Mesenteric fat pad (tissue), 1 donor: ENCODE measurements around the gene ZNF296. TPM values are rescaled to one million over a fixed set of nuclear protein-coding genes. Genes with fewer than 3 reads are reported as not detected.

Source experiments
- DNase-seq: peaks from one replicate; pipeline ENCODE4 v3.0.0-alpha.2; 2020; ENCODE audit warnings: low spot score
- total RNA-seq: library from RNA; stranded (reverse); fragmentation: NEBNext Ultra II Directional; extraction: Animal tissue kit (Norgen Biotek cat#: 25700); gene quantifications from one replicate; pipeline ENCODE4 v1.2.1, GENCODE V29; 2021
- donor health status: DM: yes; HTN: yes; CAD: no.

The ZNF296 gene
- total RNA-seq, 1 donor from 2014 or later = 0.61 TPM

DNA sequence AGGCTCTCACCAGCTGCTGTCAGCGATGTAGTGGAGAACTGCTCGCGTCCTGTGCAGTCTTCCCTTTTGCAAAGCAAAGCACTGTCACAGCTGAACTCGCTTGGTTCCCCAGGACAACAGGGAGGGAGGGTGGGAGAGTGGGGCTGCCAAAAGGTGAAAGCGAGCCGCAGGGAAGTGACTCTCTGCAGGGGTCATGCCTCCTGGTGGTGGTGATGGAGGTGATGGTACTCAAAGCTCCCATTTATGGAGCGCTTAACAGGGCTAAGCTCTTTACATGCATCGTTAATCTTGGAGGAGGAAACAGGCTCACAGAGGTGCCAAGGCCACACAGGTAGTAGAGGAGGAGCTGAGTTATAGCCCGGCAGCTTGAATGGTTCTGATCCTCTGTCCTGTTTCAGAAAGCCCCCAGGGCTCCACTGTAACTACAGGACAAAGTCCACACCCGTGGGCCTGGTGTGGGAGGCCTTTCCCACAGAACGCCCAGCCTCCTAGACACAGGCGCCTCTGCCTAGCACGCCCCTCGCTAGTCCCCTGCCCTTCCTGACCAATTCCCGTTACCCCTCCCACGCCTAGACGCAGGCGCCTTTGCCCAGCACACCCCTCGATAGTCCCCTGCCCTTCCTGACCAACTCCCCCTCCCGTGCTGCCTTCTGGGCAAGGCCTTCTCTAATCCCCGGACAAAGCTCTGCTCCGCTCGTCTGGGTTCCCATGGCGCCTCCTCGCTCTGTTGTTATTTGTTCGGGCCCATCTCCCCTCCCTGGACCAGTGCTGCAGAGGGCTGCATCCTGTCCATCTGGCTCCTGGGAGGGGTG, 27.4 kb upstream of the ZNF296 start:
- no peak for DNase-seq

- no peak for DNase-seq
These were observed 26.9 kb upstream of the ZNF296 start for GRCh38 chr19:45103156-45103507.

GRCh38 chr19:45102481-45102880, 26.2 kb upstream of the ZNF296 start:
- DNase-seq = no peak

GRCh38 chr19:45101806-45102205, 25.5 kb upstream of the ZNF296 start:
- DNase-seq = no peak

- DNase-seq = no peak
These were observed 24.6 kb upstream of the ZNF296 start for GRCh38 chr19:45100846-45101252.

DNA sequence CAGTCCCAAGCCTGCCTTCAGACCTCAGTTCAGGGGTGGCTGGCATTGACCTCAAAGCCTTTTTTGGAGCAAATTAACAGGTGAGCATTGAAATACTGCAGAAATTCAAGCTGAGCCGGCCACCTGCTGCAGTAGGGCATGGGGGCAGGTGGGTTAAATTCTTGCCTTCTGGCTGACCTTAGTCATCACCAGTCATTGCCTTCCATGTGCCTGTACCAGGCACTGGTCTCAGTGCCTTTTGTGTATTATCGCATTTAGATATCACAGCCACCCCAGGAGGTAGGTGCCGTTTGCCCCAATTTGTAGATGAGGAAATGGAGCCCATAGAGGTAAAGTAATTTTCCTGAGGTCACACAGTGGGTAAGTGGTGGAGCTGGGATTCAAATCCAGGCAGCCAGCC, 23.9 kb upstream of the ZNF296 start:
- DNase-seq = no peak

DNA sequence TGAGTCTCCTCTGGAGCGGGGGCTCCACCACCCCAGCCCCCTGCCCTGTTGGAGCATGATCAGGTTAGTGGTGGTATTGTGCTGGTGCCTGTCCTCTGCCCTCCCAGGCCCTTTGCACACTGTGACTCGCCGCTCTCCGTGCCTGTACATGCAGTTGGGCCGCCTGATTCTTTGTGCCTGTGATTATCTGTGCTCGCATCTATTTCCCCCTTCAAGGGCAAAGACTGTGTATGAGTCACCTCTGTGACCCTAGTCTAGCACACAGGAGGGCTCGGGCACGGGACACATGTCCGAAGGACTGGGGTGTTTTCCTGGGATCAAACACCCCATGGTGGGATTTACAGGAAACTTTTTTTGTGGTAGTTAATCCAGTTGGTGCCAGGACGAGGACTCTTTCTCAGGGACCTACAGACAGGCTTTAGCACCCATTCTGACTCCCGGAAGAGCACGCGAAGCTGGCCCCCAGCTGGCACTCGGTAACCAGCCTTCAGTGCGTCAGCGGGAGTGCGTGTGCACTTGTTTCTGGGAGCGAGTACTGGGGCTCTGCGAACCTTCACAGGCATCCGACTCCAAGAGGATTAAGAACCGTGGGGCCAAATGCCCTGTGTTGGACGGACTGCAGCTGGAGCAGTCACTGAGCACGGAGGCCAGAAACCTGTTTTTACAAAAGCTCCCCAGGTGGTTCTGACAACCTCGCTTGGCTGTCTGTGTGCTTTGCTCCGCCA, 23.4 kb upstream of the ZNF296 start:
- DNase-seq = no peak

GRCh38 chr19:45098521-45099466, 22.5 kb upstream of the ZNF296 start:
- no peak for DNase-seq

GRCh38 chr19:45097776-45098520, 21.7 kb upstream of the ZNF296 start:
- DNase-seq = no peak

DNA sequence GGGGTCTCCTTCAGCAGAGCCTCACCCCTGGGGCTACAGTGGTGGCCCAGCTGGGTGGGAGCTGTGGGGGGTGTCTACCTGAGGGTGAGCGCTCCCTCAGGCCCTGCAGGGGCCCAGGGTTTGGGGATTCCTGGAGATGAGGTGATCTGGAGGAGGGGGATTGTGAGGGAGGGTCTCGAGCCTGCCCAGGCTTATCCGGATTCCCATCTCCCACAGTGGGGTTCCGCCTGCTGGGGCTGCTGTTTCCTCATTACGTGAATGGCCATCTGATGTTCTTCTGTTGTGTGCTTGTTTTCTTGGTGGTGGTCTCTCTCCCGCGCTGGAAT, 21.1 kb upstream of the ZNF296 start:
- DNase-seq = no peak

DNA sequence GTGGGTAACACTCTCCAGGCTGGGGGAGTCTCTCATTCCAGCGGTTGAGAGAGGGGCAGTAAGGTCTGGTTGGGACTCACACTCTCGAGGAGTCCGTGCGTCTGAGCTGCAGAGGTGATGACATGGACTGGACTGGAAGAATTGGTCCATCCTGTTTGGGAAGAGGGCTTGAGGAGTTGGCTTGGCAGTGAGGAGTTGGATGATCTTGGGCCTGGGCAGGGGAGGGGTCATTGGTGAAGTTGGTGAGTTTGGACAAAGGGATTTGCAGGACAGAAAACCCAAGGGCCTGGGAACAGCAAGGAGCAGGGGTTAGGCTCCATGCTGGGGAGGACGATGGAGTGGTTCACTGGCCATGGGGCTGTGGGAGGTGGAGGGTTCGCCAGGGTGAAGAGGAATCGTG, 20.4 kb upstream of the ZNF296 start:
- DNase-seq = no peak

DNA sequence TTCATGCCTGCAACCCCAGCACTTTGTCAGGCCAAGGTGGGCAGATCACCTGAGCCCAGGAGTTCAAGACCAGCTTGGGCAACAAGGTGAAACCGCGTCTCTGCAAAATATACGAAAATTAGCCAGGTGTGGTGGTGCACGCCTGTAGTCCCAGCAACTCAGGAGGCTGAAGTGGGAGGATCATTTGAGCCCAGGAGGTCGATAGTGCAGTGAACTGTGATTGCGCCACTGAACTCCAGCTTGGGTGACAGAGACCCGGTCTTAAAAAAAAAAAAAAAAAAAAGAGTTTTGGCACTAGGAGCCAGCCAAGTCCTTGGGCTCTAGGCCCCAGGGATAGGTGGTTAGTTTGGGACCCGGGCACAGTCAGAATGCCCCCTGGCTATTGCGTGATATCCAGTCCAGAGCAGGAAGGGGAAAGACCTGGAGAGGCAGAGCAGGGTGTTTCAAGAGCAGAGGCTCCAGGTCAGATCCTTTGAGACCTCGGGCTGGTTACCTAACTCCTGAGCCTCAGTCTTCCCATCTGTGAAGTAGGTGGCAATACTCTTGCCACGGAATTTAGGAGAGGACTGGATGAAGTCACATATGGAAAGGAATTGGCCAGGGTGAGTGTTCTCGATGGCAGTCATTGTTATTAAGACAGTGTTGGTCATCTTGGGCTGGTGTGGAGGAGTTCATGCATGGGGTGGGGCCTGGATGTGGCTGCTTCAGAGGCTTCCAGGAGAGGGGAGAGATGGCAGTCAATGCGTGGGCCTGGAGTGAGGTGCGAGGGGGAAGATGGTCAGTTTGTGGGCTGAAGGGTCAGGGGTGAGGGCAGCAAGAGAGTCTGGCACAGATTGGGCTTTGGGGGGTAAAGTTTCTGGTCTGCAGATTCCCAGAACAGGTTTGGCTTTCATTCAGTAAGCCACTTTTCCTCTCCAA, 19.5 kb upstream of the ZNF296 start:
- no peak for DNase-seq

- DNase-seq = no peak
These were observed 18.4 kb upstream of the ZNF296 start for GRCh38 chr19:45094707-45095106.

GRCh38 chr19:45094137-45094536, 17.9 kb upstream of the ZNF296 start:
- no peak for DNase-seq

- peak; percentile 97 for DNase-seq
These were observed 16.7 kb upstream of the ZNF296 start, which contains the start of gene PPP1R37 for GRCh38 chr19:45092747-45093678. TSS of gene PPP1R37 (plus strand) at chr19:45093179. CDS start at chr19:45093326, 147 bp downstream.

DNA sequence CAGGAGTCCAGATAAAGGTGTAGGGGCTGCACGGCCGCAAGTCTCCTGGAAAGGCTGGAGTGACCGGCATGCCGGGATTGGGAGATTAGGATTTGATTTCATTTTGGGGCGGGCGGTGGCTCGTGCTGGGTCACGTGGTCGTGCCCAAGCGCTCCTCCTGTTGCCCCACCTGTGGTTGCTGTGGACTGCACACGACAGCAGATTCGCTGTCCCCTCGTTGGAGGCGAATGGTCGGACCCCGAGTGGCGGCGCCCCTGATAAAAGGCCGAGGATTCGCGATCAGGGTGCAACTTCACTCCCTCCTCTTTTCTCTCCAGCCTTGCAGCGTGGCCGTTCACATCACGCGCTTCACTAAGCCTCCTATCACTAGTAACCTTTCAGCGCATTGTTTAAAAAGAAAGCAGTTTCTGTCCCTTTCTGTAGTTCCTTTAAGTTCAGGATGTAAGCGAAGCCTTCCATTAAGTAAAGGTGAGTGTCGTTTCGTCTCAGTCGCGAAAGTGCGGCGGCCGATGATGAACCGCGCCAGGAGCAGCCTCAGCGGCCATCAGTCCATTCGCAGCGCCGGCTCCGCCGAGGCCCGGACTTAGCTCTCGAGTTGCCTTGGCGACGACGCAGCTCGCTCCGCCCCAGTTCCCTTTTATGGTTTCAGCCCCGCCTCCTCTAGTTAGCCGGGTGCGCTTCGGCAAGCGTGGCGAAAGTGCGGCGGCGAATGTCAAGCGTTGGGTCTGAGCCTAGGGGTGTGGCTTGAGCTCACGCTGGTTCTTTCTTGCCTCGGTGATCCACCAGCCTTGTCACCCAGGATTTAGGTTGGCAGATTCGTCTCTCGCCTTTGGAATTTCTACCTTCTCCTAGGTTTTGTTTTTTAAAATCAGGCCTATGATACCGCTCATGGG, 15.0 kb upstream of the ZNF296 start:
- peak; percentile 99 for DNase-seq

DNA sequence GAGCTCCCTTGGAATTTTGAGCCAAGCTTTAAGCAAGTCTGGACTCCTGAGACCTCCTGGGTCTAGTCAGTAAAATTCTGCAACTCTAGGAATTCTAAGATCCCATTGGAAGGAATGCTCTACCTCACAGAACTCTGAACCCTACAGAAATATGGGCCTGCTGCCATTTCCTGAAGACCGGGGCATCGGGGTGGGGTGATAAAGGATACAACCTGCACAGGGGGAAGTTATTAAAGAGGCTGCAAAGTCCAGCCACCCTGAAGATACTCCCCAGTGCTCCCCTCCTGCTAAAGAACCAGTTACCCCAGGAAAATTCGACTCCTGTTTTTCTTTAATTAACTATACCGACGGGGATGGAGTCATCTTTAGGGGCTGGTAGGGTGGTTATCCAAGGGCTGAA, 14.3 kb upstream of the ZNF296 start:
- no peak for DNase-seq

- no peak for DNase-seq
These were observed 13.8 kb upstream of the ZNF296 start for GRCh38 chr19:45090034-45090433.
